Muscle of leg (tissue), 11 donors: ENCODE data around the gene SPOP. TPM values are rescaled to one million over a fixed set of nuclear protein-coding genes. Genes with fewer than 3 reads are reported as not detected.
A peak's percentile ranks its signal among the peaks of the same experiment; 100 is the strongest.

Source experiments
- DNase-seq: peaks from one replicate; pipeline ENCODE4 v3.0.0; 2013
- H3K27ac ChIP-seq: one replicate; pipeline ENCODE4 v1.5.1; 2013; ENCODE audit warnings: mild to moderate bottlenecking, low read length, control low read depth
- H3K27me3 ChIP-seq: one replicate; pipeline ENCODE4 v1.6.1; 2013; ENCODE audit warnings: low read length; ENCODE audit not compliant: control insufficient read depth, insufficient read depth
- H3K36me3 ChIP-seq: one replicate; pipeline ENCODE4 v1.6.1; 2013; ENCODE audit warnings: low read length; ENCODE audit not compliant: control insufficient read depth, insufficient read depth
- H3K4me1 ChIP-seq: one replicate; pipeline ENCODE4 v1.6.1; 2013; ENCODE audit warnings: low read length; ENCODE audit not compliant: control insufficient read depth, insufficient read depth
- H3K4me3 ChIP-seq: one replicate; pipeline ENCODE4 v1.5.1; 2013; ENCODE audit warnings: low read length, control low read depth
- H3K9me3 ChIP-seq: replicated peaks from 2 replicates; pipeline ENCODE4 v1.6.1; 2013; ENCODE audit warnings: low read depth, low read length; ENCODE audit not compliant: control insufficient read depth
- WGBS: methylation state at CpG from one replicate; pipeline ENCODE4 v1.1.5; 2013; ENCODE audit warnings: missing lambda C conversion rate; ENCODE audit not compliant: insufficient coverage; 5-methylcytosine and 5-hydroxymethylcytosine counted together
- polyA plus RNA-seq, 8 donors: library from polyadenylated mRNA; unstranded; fragments of 120-200 nt; gene quantifications; one replicate each; pipeline versions ENCODE4 v1.2.1 to v1.2.3, GENCODE V29; 2013; ENCODE audit warnings: inconsistent platforms in 1 of 8, low replicate concordance in 1 of 8; ENCODE audit not compliant: insufficient read length in 8 of 8, insufficient read depth in 1 of 8
- total RNA-seq: library from RNA; stranded (reverse); fragments of 120-200 nt; gene quantifications from one replicate; pipeline ENCODE4 v1.2.4, GENCODE V29; 2013

SPOP gene
- total and polyA plus RNA-seq, 9 donors: 46.9 to 59.7 (median 52.5) TPM

GRCh38 chr17:49581648-49581998 is 96.3 kb downstream of the SPOP start:
- no peak for DNase-seq
- Histone ChIP-seq H3K27ac (no peak overlapping the region), H3K4me1 (peaks cover 24% of the 10 kb centered on the region), H3K4me3 (no peak overlapping the region), H3K9me3 (no peaks in the 10 kb centered on the region), H3K27me3 (peaks cover 18% of the 10 kb centered on the region), H3K36me3 (no peaks in the 10 kb centered on the region)
- 45% methylated on average over 4 of the region's 6 CpGs for WGBS

DNA sequence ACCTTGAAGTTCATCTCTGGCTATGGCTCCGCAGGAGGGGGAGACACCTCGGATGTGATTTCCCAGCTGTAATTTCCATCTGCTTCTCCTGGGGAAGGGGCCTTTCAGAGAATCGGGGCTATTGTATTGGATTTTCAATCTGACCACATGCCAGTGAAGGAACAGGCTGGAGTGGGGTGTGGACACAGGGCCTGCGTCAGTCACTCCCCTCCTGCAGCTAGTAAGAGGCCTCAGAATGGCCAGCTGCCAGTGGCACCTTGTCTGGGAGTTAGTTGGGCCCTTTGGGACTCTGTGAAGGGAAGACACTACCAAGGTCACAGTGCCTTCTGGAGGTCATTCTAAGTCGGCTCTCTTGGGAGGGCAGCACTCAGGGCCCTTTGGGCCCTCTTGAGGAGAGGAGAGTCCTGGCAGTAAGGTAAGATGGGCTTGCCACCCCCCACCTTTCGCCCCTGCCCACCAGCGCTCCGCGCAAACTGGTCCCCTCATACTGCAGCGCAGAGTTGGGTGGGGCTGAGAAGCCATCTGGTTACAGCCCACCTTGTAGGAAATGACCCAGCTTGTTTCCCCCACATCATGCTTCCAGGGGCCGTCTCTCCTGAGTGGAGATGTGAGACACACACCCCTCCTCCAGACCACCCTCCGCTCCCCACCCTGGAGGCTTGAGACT is 96.8 kb downstream of the SPOP start:
- DNase-seq: no peak
- H3K27me3 ChIP-seq: peaks cover 22% of the 10 kb centered on the region
- no peak overlapping the region for H3K4me3 ChIP-seq
- WGBS: 86% methylated on average over 6 of the region's 12 CpGs
- peaks cover 27% of the 10 kb centered on the region for H3K4me1 ChIP-seq
- H3K9me3 ChIP-seq: no peaks in the 10 kb centered on the region
- no peaks in the 10 kb centered on the region for H3K36me3 ChIP-seq
- no peak overlapping the region for H3K27ac ChIP-seq

DNA sequence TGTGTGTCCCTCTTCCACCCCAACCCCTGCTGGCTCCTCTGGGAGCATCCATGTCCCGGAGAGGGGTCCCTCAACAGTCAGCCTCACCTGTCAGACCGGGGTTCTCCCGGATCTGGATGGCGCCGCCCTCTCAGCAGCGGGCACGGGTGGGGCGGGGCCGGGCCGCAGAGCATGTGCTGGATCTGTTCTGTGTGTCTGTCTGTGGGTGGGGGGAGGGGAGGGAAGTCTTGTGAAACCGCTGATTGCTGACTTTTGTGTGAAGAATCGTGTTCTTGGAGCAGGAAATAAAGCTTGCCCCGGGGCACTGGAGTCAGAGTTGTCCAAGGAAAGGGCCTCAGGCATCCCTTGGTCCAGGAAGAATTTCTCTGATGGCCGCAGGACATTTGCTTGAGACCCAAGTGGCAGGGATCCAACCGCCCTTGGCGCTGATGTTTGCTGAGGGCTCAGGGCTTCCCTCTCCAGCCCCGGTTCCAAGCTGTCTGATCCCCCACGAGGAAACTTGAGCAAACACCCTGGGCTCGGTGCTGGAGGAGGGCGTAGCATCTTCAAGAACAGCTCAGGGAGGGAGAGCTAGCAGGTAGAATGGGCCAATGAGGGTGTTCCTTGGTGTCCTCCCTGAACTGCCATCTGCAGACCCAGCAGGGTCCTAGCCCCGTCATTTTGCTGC is 97.7 kb downstream of the SPOP start:
- Histone ChIP-seq H3K4me1 (peaks cover 31% of the 10 kb centered on the region), H3K4me3 (no peak overlapping the region), H3K36me3 (no peaks in the 10 kb centered on the region), H3K27ac (no peak overlapping the region), H3K9me3 (no peaks in the 10 kb centered on the region), H3K27me3 (peaks cover 27% of the 10 kb centered on the region)
- no peak for DNase-seq
- WGBS: 77% methylated on average over 9 of the region's 21 CpGs

DNA sequence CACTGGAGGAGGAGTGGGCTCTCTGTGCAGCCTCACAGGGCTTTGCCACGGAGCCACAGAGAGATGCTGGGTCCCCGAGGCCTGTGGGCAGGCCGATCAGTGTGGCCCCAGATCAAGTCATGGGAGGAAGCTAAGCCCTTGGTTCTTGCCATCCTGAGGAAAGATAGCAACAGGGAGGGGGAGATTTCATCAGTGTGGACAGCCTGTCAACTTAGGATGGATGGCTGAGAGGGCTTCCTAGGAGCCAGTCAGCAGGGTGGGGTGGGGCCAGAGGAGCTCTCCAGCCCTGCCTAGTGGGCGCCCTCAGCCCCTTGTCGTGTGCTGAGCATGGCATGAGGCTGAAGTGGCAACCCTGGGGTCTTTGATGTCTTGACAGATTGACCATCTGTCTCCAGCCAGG is 98.4 kb downstream of the SPOP start:
- no peak overlapping the region for H3K27ac ChIP-seq
- H3K36me3 ChIP-seq: no peaks in the 10 kb centered on the region
- no peaks in the 10 kb centered on the region for H3K9me3 ChIP-seq
- WGBS: 84% methylated on average over 5 of the region's 5 CpGs
- H3K27me3 ChIP-seq: peaks cover 33% of the 10 kb centered on the region
- no peak for DNase-seq
- H3K4me1 ChIP-seq: peaks cover 36% of the 10 kb centered on the region
- no peak overlapping the region for H3K4me3 ChIP-seq

GRCh38 chr17:49578952-49579500 is 98.9 kb downstream of the SPOP start:
- Histone ChIP-seq H3K27ac (no peak overlapping the region), H3K36me3 (no peaks in the 10 kb centered on the region), H3K27me3 (peaks cover 37% of the 10 kb centered on the region), H3K9me3 (no peaks in the 10 kb centered on the region), H3K4me1 (peaks cover 41% of the 10 kb centered on the region), H3K4me3 (no peak overlapping the region)
- no peak for DNase-seq
- WGBS: 87% methylated on average over 13 of the region's 17 CpGs

DNA sequence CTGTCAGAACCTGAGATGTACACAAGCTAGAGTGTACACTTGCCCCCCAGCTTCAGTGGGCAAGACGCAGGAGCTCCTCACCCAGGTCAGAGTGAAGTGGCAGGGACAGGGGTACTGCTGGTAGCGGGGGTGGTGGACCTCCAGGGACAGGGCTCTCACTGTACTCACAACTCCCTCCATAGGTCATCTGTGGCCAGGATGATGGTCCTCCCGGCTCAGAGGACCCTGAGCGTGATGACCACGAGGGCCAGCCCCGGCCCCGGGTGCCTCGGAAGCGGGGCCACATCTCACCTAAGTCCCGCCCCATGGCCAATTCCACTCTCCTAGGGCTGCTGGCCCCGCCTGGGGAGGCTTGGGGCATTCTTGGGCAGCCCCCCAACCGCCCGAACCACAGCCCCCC is 99.5 kb downstream of the SPOP start:
- DNase-seq: no peak
- no peaks in the 10 kb centered on the region for H3K36me3 ChIP-seq
- H3K27me3 ChIP-seq: peaks cover 42% of the 10 kb centered on the region
- no peaks in the 10 kb centered on the region for H3K9me3 ChIP-seq
- WGBS: 86% methylated on average over 4 of the region's 13 CpGs
- peaks cover 46% of the 10 kb centered on the region for H3K4me1 ChIP-seq
- no peak overlapping the region for H3K27ac ChIP-seq
- H3K4me3 ChIP-seq: no peak overlapping the region

DNA sequence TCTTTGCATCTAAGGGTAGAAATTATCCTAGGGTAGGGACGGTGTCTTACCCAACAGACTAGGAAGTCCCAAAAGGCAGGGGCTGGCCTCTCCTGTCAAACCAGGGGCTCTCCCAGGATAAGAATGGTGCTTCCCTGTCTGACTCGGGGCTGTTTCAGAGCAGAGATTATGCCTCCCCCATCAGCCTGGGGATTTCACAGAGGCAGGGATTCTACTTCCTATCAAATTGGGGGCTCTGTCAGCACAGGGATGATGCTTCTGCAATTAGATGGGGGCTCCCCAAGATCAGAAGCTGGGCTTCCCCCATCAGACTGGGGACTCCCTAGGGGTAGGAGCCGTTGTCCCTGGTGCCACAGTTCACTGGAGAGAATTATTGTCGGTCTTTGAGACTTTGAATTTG is 99.9 kb downstream of the SPOP start:
- Histone ChIP-seq H3K4me3 (no peak overlapping the region), H3K27me3 (peaks cover 46% of the 10 kb centered on the region), H3K4me1 (peaks cover 46% of the 10 kb centered on the region), H3K9me3 (no peaks in the 10 kb centered on the region), H3K27ac (no peak overlapping the region), H3K36me3 (no peaks in the 10 kb centered on the region)
- 40% methylated on average over 2 of the region's 4 CpGs for WGBS
- DNase-seq: no peak

DNA sequence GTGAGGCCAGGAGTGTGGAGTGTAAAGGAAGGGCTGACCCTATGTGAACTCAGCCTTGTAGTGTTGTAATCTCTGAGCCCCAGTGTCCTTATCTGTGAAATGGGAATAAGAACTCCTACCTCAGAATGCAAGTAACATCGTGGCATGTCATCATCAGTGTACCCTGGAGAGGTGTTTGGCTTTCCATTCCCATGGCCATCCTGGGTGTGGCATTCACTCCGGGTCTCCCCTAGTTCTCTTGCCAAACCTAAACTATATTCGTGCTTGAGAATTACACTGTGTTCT is 100.3 kb downstream of the SPOP start:
- Histone ChIP-seq H3K27ac (no peak overlapping the region), H3K27me3 (peaks cover 49% of the 10 kb centered on the region), H3K36me3 (no peaks in the 10 kb centered on the region), H3K4me3 (no peak overlapping the region), H3K4me1 (peaks cover 46% of the 10 kb centered on the region), H3K9me3 (no peaks in the 10 kb centered on the region)
- no CpG with 5 or more reads among the region's 3 CpGs for WGBS
- DNase-seq: no peak

DNA sequence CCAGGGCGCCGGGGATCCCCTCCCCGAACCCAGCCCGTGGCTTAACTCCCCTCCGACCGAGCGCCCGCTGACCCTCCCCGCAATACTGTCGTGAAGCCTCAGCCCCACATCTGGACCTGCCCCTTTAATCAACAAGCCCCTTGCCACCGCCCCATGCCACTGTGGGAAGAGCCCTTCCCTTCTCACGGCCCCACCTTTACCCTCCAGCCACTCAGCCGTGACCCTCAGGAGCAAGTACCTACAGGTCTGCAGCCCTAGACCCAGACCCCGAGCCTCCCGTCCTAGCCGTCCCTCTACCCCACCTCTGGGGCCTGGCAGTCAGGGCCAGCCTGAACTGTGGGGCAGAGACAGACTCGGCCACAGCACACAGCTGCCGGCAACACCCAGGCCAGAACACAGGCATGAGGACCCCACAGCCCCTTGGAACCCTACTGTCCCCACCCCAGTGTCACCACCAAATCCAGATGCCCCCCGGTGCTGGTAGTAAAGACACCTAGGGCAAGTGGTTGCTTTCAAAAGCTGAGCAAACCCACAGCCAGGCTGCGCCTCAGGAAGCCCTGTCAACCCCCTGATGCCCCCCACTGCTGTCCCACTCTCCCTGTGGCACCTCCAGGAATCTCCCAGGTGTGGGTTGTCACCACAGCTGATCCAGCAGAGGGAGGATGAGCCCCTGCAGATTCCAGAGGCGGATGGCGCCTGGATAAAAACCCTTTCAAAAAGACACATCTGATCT is 100.8 kb downstream of the SPOP start:
- no peak overlapping the region for H3K27ac ChIP-seq
- no peaks in the 10 kb centered on the region for H3K36me3 ChIP-seq
- no peak for DNase-seq
- H3K4me3 ChIP-seq: peak overlapping the region; percentile 54
- 17% methylated on average over 19 of the region's 22 CpGs for WGBS
- H3K4me1 ChIP-seq: peaks cover 42% of the 10 kb centered on the region
- H3K9me3 ChIP-seq: no peaks in the 10 kb centered on the region
- peaks cover 53% of the 10 kb centered on the region for H3K27me3 ChIP-seq

DNA sequence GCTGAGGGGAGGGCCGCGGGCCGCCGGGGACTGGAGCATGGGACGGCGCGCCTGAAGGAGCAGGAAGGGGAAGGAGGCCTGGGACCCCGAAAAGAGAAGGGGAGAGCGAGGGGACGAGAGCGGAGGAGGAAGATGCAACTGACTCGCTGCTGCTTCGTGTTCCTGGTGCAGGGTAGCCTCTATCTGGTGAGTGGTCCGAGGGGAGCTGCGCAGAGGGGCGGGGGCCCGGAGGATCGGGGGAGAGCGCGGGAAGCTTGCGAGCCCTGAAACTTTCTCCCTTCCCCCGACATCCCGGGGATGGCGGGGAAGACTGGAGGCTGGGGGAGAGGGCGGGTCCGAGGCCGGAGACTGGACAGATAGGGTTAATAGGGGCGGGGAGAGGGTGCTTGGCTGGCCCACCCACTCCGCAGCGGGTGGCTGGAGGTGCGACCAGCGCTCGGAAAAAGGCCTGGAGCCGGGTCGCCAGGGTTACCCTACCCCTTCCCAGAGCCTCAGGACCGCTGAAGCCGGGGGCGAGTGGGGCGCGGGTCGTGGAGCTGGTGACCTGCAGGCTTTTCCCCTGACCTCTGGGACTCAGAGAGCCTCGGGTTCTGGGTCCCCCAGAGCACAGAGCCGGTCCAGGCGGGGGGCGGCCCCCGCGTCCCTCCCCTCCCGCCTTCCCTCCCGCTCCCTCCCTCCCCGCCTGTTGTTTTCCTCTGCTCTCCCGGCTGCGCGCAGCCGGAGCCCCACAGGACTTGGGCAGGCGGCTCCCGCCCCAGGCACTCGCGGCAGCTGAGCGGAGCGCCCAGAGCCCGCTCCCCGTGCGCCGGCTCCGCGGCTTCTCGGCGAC is 101.6 kb downstream of the SPOP start:
- peak overlapping the region; percentile 54 for H3K4me3 ChIP-seq
- DNase-seq: peak; percentile 79
- no peaks in the 10 kb centered on the region for H3K36me3 ChIP-seq
- no peaks in the 10 kb centered on the region for H3K9me3 ChIP-seq
- under 1% methylated on average over 50 of the region's 68 CpGs for WGBS
- H3K27me3 ChIP-seq: peaks cover 60% of the 10 kb centered on the region
- H3K27ac ChIP-seq: peak overlapping the region; percentile 7
- peaks cover 35% of the 10 kb centered on the region for H3K4me1 ChIP-seq
